Stimulated activated CD4-positive, alpha-beta T cell treated with anti-CD3 and anti-CD28 coated beads, Interleukin-12 subunit alpha, Interleukin-12 subunit beta, amount 100 ng/mL, for 24 hours (primary cell): ENCODE results near the gene OAS2.
"Not testable (repeated sequence)": the region's sequence is repeated elsewhere in the genome, so short reads cannot be mapped to it uniquely, and the experiment has no call there.

Source experiments
- DNase-seq, 2 experiments: peaks; one replicate each; pipeline ENCODE4 v3.0.0-alpha.2; 2020; ENCODE audit warnings: low read depth in 2 of 2

OAS2 gene

DNA sequence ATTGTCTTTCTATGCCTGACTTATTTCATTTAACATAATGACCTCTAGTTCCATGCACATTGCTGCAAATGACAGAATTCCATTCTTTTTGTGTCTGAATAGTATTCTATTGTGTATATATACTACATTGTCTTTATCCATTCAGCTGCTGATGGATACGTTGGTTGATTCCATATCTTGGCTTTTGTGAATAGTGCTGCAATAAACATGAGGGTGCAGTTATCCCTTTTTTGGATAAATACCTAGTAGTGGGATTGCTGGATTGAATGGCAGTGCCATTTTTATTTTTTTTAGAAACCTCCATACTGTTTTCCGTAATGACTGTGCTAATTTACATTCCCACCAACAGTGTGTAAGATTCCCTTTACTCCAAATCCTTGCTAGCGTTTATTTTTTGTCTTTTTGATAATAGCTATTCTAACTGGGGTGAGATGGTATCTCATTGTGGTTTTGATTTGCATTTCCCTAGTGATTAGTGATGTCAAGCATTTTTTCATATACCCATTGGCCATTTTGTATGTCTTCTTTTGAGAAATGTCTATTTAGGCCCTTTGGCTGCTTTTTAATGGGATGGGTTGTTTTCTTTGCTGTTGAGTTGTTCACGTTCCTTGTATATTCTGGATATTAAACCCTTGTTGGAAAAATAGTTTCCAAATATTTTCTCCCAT is 2.3 kb downstream of the OAS2 start:
- no peak for DNase-seq

- no peak for DNase-seq
Measured at GRCh38 chr12:112985642-112986290, 7.4 kb downstream of the OAS2 start.

- DNase-seq, result no peak
Measured at GRCh38 chr12:112986291-112986800, 8.0 kb downstream of the OAS2 start.

DNA sequence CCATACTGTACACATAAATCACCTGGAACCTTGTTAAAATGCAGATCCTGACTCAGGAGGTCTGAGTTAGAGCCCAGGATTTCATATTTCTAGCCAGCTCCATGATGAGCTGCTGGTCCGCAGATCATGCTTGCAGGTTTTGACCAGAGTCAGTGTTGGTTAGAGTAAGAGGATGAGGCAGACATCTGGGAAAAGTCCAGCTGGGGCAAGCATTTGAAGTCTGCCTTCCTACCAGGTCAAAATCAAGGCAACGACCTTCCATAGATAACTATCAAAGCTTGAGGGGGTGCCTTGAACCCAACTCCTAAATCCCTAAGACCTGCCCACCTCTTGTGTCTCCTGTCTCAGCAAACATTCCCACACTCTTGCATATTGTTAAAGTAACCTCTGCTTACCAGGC is 9.2 kb downstream of the OAS2 start:
- DNase-seq, result no peak

GRCh38 chr12:112988224-112988623 is 9.9 kb downstream of the OAS2 start:
- DNase-seq, result no peak

- DNase-seq, result not testable (repeated sequence)
Measured at GRCh38 chr12:112988823-112989385, 10.6 kb downstream of the OAS2 start.

DNA sequence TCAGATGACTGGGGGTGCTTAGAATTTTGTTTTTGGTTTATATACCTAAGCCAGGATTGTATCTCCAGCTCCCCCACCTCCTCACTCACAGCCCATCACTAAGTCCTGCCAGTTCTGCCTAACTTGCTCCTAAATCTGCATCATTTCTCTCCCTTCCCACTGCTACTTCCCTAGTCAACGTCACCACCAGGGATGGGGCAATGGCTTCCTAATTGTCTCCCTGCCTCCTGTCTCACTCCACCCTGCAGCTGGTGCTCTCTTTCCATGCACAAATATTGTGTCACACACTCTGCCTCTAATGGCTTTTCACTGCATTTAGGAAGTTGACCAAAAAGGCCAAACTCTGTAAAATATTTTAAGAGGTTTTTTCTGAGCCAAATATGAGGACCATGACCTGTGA is 11.5 kb downstream of the OAS2 start:
- DNase-seq, result no peak

- DNase-seq, result peak in 1 of 2 experiments; percentile 60
Measured at GRCh38 chr12:112992541-112993398, 14.5 kb downstream of the OAS2 start.

DNA sequence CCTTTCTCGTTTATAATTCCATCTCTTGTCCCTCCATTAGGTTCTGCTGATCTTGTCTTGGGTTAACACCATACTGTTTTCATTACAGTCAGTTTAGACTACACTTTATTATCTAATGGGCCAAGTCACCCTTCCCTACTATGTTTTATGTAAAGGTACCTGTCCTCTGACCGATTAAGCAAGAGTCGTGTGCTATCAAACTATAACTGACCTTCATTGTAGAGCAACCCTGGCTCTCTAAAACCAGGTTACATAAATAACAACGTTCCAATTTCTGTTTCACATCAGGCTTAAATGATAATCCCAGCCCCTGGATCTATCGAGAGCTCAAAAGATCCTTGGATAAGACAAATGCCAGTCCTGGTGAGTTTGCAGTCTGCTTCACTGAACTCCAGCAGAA is 16.7 kb downstream of the OAS2 start:
- no peak for DNase-seq

- DNase-seq, result no peak
Measured at GRCh38 chr12:112996501-112996900, 18.2 kb downstream of the OAS2 start.

DNA sequence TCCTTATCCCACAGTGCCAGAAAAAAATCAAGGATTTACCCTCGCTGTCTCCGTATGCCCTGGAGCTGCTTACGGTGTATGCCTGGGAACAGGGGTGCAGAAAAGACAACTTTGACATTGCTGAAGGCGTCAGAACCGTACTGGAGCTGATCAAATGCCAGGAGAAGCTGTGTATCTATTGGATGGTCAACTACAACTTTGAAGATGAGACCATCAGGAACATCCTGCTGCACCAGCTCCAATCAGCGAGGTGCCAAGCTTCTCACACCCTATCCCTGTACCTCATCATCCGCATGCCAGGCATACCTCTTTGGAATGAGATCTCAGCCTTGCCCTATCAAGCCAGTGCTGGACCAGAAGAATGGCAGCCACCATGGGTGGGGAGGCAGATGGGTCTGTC is 19.2 kb downstream of the OAS2 start:
- DNase-seq, result no peak

DNA sequence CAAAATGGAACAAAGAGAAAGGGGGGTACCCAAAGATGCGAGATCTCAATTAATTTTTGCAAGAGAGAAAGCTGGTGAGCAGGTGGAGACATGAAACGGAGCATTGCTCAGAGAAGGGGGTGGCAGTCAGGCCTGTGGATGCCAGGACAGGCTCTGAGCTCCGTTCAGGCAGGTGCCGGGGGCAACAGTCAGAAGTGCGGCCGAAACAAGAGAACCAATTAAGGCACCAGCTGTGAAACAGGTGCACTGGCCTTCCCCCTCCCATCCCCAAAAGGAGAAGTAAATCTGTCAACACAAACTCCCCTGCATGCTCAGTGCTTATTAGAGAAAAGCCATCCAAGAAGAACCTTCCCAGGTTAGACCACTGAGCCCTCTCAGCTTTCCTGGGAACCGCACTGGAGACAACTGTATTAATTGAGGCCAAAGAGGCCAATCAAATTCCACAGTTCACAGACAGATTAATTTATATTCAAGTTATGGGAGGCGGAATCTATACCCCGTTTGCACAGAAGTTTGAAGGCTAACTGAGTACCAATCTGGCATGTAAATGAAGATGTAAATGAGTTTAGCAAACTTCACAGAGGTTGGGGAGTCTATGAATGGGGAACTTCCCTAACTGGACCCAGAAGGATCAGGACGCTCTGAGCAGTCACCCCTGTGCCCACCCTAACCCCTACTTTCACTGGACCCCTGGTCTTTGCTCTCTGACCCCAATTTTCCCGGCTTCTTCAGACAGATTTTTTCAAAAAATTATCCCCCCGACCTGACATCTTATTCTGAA is 20.9 kb downstream of the OAS2 start:
- DNase-seq, result no peak

DNA sequence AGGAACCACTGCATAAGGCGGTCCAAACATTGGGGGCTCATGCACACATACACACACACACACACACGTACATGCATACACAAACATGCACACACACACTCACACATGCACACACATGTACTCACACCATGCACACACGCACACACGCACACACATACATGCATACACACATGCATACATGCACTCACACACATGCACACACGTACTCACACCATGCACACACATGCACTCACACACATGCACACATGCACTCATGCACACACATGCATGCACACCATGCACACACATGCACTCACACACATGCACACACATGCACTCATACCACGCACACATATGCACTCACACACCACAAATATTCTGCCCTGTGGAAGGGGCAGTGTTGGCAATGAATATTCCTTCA is 22.1 kb downstream of the OAS2 start:
- no peak for DNase-seq

- DNase-seq, result no peak
Measured at GRCh38 chr12:113002155-113002554, 23.8 kb downstream of the OAS2 start.

- DNase-seq, result no peak
Measured at GRCh38 chr12:113002676-113003075, 24.4 kb downstream of the OAS2 start.

DNA sequence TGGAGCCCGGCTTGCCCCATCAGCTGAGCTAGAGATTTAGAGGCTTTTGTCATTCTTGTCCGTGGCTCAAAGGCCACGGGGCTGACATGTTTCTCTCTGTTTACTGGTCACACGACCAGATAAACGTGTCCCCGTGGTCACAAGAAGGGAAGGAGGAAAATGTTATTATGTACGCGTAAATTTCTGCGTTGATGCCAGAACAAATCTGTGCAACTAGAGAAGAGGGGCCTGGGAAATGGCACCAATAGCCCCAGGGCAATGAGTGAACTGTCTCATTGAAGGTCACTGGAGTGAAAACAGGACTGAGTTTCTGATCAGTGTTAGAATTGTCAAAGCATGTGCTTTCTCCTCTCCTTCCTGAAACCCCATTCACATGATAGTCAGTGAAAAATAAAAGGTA is 25.3 kb downstream of the OAS2 start:
- no peak for DNase-seq

DNA sequence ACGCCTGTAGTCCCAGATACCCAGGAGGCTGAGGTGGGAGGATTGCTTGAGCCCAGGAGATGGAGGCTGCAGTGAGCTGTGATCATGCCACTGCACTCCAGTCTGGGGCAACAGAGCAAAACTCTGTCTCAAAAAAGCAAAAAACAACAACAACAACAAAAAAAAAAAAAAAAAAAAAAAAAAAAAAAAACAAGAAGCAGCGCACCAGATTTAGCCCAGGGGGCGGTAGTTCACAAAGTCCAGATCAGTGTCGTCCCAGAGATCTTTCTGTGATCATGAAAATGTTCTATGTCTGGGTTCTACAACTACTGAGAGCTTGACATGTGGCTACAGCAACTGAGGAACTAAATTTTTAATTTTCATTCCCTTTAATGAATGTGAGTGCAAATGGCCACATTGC is 27.4 kb downstream of the OAS2 start:
- DNase-seq, result no peak

DNA sequence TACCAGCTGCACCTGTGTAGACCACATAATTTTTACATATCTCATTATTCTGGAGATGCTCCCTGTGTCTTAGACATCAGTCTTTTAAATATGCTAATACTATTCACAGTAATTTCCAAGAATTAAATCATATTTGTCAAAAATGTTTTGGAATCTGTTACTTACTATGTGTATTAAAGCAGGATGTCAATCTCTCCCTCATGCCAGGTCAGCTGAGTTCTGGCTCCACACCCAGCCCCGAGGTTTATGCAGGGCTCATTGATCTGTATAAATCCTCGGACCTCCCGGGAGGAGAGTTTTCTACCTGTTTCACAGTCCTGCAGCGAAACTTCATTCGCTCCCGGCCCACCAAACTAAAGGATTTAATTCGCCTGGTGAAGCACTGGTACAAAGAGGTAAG is 27.9 kb downstream of the OAS2 start:
- DNase-seq, result no peak

DNA sequence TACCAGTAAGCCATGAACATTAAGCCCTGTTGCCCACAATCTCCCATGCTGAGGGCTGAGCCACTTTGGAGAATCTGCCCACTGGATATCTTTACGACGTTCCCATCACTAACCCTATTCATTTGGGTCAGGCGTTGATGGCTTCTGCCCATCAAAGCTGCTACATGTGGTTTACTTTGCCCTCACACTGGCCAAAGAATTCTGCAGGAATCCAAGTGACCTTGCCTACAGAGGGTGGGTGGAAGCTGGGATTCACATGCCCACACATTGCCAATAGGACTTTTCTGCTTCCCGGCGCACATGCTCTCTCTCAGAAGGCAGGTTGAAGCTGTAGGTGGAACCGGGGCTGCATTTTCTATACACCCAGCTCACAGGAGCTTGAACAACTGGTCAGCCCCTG is 28.3 kb downstream of the OAS2 start:
- no peak for DNase-seq

DNA sequence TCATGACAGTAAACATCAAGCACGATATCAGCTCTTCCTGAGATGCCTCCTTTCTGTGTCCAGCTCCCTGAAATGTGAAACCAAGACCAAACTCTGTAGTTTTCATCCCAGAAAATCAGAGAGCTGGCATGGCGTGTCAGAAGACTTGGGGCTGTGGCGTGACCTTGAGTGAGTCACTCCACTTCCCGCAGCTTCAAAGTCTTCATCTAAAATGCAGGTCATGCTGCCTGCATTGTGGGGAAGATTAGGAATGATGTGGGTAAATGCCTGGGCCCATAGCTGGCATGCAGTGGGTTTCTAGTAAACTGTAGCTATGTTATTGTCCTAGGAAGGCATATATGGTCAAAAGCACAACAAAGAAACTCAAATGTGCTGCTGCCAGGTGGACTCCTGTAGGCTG is 28.8 kb downstream of the OAS2 start:
- no peak for DNase-seq

- no peak for DNase-seq
Measured at GRCh38 chr12:113010701-113011100, 32.4 kb downstream of the OAS2 start.

DNA sequence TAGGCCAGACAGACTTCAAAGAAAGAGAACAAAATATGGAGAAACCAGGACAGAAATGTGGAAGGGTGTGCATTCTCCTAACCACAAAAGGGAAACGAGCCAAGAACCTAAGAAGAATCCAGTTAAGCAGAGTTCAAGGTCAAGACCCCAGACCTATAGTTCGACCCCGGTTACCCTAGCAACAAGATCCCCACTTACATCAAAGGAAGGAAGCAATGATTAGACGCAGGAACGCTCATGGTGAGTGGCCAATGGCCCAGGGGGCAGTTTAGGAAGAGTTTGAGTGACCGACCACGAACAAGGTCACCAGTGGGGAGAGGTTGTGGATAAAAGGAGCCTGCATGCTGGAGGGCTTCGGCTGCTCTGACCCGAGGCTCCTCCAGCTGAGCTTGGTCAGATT is 36.2 kb downstream of the OAS2 start:
- no peak for DNase-seq
